WTC11 (cell line): ENCODE results near the gene ARHGAP42.

Experiments
- CTCF ChIP-seq: fragments of 200-600 bp; IDR thresholded peaks from 2 replicates; pipeline ENCODE4 v1.8.0; 2022; ENCODE audit warnings: antibody characterized with exemption
- SMAD4 ChIP-seq: sonication (generic); formaldehyde crosslinking; IDR thresholded peaks from 2 replicates; pipeline ENCODE4 v1.8.0; 2022; ENCODE audit warnings: mild to moderate bottlenecking, missing genetic modification reagents

GRCh38 chr11:100777736-100778135 is 90.6 kb downstream of the ARHGAP42 start:
- no peak for TF ChIP-seq SMAD4 (CRISPR knock-in tag)
- TF ChIP-seq CTCF: no peak
